ENCODE data around the gene ZC3H4. TPM values are rescaled to one million over a fixed set of nuclear protein-coding genes. Genes with fewer than 3 reads are reported as not detected.

Gene ZC3H4
- total and polyA plus RNA-seq, 4 donors, result 12.2 to 51.6 (median 16.2) TPM

DNA sequence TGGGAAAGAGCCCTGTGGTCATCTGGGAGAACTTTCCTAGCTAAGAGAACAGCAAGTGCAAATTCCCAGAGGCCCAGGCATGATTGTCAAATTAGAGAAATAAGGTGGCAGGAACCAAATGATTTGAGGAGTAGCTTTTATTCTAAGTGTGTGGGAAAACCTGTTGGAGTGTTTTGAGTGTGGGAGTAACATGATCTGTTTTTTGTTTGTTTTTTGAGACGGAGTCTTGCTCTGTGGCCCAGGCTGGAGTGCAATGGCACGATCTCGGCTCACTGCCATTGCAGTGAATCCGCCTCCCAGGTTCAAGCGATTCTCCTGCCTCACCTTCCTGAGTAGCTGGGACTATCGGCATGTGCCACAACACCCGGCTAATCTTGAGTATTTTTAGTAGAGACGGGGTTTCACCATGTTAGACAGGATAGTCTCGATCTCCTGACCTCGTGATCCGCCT lies 19.5 kb upstream of the ZC3H4 start:
- Histone ChIP-seq H3K4me3 (no peak overlapping the region), H3K27ac (ENCODE audit: low read depth in 1 of 2, low read length in 1 of 2) (no peak overlapping the region), H3K4me1 (ENCODE audit: control insufficient read depth in 5 of 5, insufficient read depth in 5 of 5, low read length in 5 of 5) (peaks cover 0 to 12% (median 5%) of the 10 kb centered on the region in 5 donors), H3K9me3 (ENCODE audit: control insufficient read depth in 4 of 4, insufficient read depth in 3 of 4, low read length in 3 of 4) (no peaks in the 10 kb centered on the region), H3K9ac (ENCODE audit: insufficient read depth in 1 of 2, low read length in 2 of 2) (peak overlapping the region in 1 of 2 donors; percentile 38), H3K36me3 (ENCODE audit: control insufficient read depth in 4 of 4, insufficient read depth in 4 of 4, low read length in 4 of 4) (peaks cover 0 to 4% (median under 1%) of the 10 kb centered on the region in 4 donors), H3K27me3 (ENCODE audit: control insufficient read depth in 3 of 3, insufficient read depth in 3 of 3, low read length in 2 of 3) (no peaks in the 10 kb centered on the region)
- ATAC-seq (ENCODE audit: insufficient read depth, low FRiP score), result no peak
- 84 to 93% methylated on average over 11 of the region's 11 CpGs for WGBS, 2 donors
- no peak for DNase-seq
- TF ChIP-seq, protein P1, sequence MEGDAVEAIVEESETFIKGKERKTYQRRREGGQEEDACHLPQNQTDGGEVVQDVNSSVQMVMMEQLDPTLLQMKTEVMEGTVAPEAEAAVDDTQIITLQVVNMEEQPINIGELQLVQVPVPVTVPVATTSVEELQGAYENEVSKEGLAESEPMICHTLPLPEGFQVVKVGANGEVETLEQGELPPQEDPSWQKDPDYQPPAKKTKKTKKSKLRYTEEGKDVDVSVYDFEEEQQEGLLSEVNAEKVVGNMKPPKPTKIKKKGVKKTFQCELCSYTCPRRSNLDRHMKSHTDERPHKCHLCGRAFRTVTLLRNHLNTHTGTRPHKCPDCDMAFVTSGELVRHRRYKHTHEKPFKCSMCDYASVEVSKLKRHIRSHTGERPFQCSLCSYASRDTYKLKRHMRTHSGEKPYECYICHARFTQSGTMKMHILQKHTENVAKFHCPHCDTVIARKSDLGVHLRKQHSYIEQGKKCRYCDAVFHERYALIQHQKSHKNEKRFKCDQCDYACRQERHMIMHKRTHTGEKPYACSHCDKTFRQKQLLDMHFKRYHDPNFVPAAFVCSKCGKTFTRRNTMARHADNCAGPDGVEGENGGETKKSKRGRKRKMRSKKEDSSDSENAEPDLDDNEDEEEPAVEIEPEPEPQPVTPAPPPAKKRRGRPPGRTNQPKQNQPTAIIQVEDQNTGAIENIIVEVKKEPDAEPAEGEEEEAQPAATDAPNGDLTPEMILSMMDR (IDR thresholded peaks at IDR 0.05; ENCODE audit: control extremely low read depth, extremely low read depth), result no peak

DNA sequence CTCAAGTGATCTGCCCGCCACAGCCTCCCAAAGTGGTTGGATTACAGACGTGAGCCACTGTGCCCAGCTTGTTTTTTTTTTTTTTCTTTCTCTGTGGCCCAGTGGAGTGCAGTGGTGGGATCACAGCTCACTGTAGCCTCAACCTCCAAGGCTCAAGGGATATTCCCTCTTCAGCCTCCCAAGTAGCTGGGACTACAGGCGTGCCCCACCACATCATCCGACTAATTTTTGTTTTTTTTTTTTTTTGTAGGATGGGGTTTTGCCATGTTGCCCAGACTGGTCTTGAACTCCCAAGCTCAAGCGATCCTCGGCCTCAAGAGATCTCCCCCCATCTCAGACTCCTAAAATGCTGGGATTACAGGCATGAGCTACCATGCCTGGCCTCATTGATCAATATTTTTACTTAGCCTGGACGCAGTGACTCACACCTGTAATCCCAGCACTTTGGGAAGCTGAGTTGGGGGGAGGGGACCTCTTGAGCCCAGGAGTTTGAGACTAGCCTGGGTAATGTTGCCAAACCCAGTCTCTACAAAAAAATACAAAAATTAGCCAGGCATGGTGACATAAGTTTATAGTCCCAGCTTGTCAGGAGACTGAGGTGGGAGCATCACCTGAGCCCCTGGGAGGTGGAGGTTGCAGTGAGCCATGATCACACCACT lies 18.7 kb upstream of the ZC3H4 start:
- Histone ChIP-seq H3K27ac (ENCODE audit: low read depth in 1 of 2, low read length in 1 of 2) (no peak overlapping the region), H3K4me1 (ENCODE audit: control insufficient read depth in 5 of 5, insufficient read depth in 5 of 5, low read length in 5 of 5) (peaks cover 0 to 12% (median 5%) of the 10 kb centered on the region in 5 donors), H3K4me3 (no peak overlapping the region), H3K9me3 (ENCODE audit: control insufficient read depth in 4 of 4, insufficient read depth in 3 of 4, low read length in 3 of 4) (no peaks in the 10 kb centered on the region), H3K36me3 (ENCODE audit: control insufficient read depth in 4 of 4, insufficient read depth in 4 of 4, low read length in 4 of 4) (peaks cover 0 to 2% (median 0%) of the 10 kb centered on the region in 4 donors), H3K9ac (ENCODE audit: insufficient read depth in 1 of 2, low read length in 2 of 2) (peak overlapping the region in 1 of 2 donors; percentile 38), H3K27me3 (ENCODE audit: control insufficient read depth in 3 of 3, insufficient read depth in 3 of 3, low read length in 2 of 3) (no peaks in the 10 kb centered on the region)
- TF ChIP-seq, protein P1 (IDR thresholded peaks at IDR 0.05; ENCODE audit: control extremely low read depth, extremely low read depth), result no peak
- ATAC-seq (ENCODE audit: insufficient read depth, low FRiP score), result no peak
- WGBS, 2 donors, result 89 to 92% methylated on average over 7 of the region's 7 CpGs
- DNase-seq, result no peak

DNA sequence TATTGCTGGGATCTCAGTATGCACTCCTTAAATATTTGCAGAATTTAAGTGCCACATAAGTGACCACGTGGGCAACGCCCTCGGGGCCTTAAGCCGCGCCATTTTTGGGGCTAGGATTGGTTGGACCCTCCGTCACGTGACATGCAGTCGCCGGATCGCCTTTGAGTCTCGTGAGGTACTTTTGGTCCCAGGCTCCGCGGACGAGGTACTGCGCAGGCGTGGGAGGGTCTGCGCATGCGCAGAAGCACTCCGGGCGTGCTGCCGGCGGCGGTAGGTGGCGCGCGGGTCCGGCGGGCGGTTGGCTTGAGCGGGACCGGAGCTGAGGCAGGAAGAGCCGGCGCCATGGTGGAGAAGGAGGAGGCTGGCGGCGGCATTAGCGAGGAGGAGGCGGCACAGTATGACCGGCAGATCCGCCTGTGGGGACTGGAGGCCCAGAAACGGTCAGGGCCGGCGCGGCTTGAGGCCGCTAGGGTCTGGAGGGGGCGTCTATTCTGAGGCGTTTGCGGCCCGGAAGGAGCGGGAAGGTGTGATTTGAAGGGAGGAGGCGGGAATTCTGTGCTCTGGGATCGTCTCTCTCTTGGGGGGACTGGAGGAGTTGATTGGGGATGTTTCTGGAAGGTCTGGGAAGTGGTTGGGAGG lies 17.1 kb upstream of the ZC3H4 start, which contains the start of gene SAE1:
Gene SAE1 (plus strand): TSS at position 247 of the 639 bp plus-strand sequence. CDS start 96 bp downstream, at position 343.
- TF ChIP-seq, protein P1 (IDR thresholded peaks at IDR 0.05; ENCODE audit: control extremely low read depth, extremely low read depth), result peak; percentile 47
- H3K27me3 ChIP-seq (ENCODE audit: control insufficient read depth in 3 of 3, insufficient read depth in 3 of 3, low read length in 2 of 3), result no peaks in the 10 kb centered on the region
- peaks cover 0 to 2% (median 0%) of the 10 kb centered on the region in 4 donors for H3K36me3 ChIP-seq (ENCODE audit: control insufficient read depth in 4 of 4, insufficient read depth in 4 of 4, low read length in 4 of 4)
- H3K4me1 ChIP-seq (ENCODE audit: control insufficient read depth in 5 of 5, insufficient read depth in 5 of 5, low read length in 5 of 5), result peaks cover 0 to 12% (median 5%) of the 10 kb centered on the region in 5 donors
- 0 to 1% methylated on average over 51 of the region's 51 CpGs for WGBS, 2 donors
- ATAC-seq (ENCODE audit: insufficient read depth, low FRiP score), result peak; percentile 90
- peak within 1 kb of the TSS; percentile 73 to 77 for H3K9ac ChIP-seq (ENCODE audit: insufficient read depth in 1 of 2, low read length in 2 of 2)
- H3K9me3 ChIP-seq (ENCODE audit: control insufficient read depth in 4 of 4, insufficient read depth in 3 of 4, low read length in 3 of 4), result no peaks in the 10 kb centered on the region
- peak; percentile 98 to 99 (median 98) for DNase-seq
- H3K4me3 ChIP-seq, result peak within 1 kb of the TSS; percentile 72
- peak within 1 kb of the TSS; percentile 85 to 92 for H3K27ac ChIP-seq (ENCODE audit: low read depth in 1 of 2, low read length in 1 of 2)

All from lung (tissue), 12 donors.